GM18505 (cell line): Measurements from ENCODE around the gene HES1.

Source experiments
- ATAC-seq: cut with Tn5 transposase; IDR thresholded peaks from one replicate; pipeline ENCODE4 v1.9.1; 2021; ENCODE audit not compliant: unreplicated experiment
- POLR2A ChIP-seq: IDR thresholded peaks from 4 replicates; pipeline ENCODE4 v1.6.1; 2011; ENCODE audit warnings: borderline replicate concordance; ENCODE audit not compliant: insufficient read depth, insufficient read length; ENCODE audit errors: extremely low read depth

The HES1 gene

GRCh38 chr3:194110483-194110882 is 25.5 kb upstream of the HES1 start:
- no peak for TF ChIP-seq POLR2A
- no peak for ATAC-seq

- no peak for ATAC-seq
- no peak for TF ChIP-seq POLR2A
Observed at GRCh38 chr3:194111336-194111735, 24.6 kb upstream of the HES1 start.

GRCh38 chr3:194112120-194113106 is 23.5 kb upstream of the HES1 start:
- no peak for ATAC-seq
- no peak for TF ChIP-seq POLR2A

- ATAC-seq = no peak
- no peak for TF ChIP-seq POLR2A
Observed at GRCh38 chr3:194114123-194114522, 21.8 kb upstream of the HES1 start.

GRCh38 chr3:194117104-194117845 is 18.7 kb upstream of the HES1 start:
- TF ChIP-seq POLR2A = no peak

GRCh38 chr3:194118920-194119319 is 17.0 kb upstream of the HES1 start:
- TF ChIP-seq POLR2A = no peak

More at GRCh38 chr3:194117104-194117845, 18.7 kb upstream of the HES1 start:
- no peak for ATAC-seq

GRCh38 chr3:194119831-194120590 is 15.9 kb upstream of the HES1 start:
- no peak for ATAC-seq
- TF ChIP-seq POLR2A = no peak

More at GRCh38 chr3:194118920-194119319, 17.0 kb upstream of the HES1 start:
- ATAC-seq = no peak

- ATAC-seq = no peak
- TF ChIP-seq POLR2A = no peak
Observed at GRCh38 chr3:194120789-194121770, 14.9 kb upstream of the HES1 start.

- TF ChIP-seq POLR2A = no peak
- no peak for ATAC-seq
Observed at GRCh38 chr3:194121891-194122631, 13.9 kb upstream of the HES1 start.

- no peak for TF ChIP-seq POLR2A
- no peak for ATAC-seq
Observed at GRCh38 chr3:194123726-194124125, 12.2 kb upstream of the HES1 start.

GRCh38 chr3:194124193-194124592 is 11.8 kb upstream of the HES1 start:
- ATAC-seq = no peak
- TF ChIP-seq POLR2A = no peak

- no peak for TF ChIP-seq POLR2A
- no peak for ATAC-seq
Observed at GRCh38 chr3:194125442-194125841, 10.5 kb upstream of the HES1 start.

GRCh38 chr3:194126790-194127189 is 9.2 kb upstream of the HES1 start:
- no peak for ATAC-seq
- TF ChIP-seq POLR2A = no peak
